ENCODE data around the gene TFDP3.
A peak's percentile ranks its signal among the peaks of the same experiment; 100 is the strongest.

Gene TFDP3

GRCh38 chrX:133190877-133191738, 27.0 kb downstream of the TFDP3 start:
- DNase-seq (ENCODE audit: low read depth): no peak
- H3K4me3 ChIP-seq (ENCODE audit: low read depth, low read length): no peak overlapping the region
- TF ChIP-seq CTCF (IDR thresholded peaks at IDR 0.05; ENCODE audit: insufficient read depth, low read depth, low read length, missing control alignments): no peak

DNA sequence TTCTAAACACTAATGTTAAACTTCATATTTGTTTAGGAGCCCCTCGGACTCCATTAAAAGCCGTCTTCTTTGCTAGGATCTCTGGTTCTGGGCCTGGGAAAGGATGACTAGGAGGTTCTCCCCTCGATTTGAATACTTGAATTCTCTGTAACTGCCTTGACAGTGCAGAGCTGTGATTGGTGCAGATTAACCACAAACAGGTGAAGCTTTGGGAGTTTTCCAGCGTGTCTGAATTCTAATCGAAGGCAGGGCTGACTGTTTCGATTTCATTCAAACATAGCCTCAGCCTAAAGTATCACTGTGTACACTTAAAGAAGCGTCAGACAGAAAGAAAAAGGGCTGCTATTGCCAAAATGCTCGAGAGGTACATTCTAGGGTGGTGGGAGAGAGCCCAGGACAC, 29.0 kb downstream of the TFDP3 start:
- H3K4me3 ChIP-seq (ENCODE audit: low read depth, low read length): no peak overlapping the region
- peak; percentile 1 for DNase-seq (ENCODE audit: low read depth)
- no peak for TF ChIP-seq CTCF (IDR thresholded peaks at IDR 0.05; ENCODE audit: insufficient read depth, low read depth, low read length, missing control alignments)

DNA sequence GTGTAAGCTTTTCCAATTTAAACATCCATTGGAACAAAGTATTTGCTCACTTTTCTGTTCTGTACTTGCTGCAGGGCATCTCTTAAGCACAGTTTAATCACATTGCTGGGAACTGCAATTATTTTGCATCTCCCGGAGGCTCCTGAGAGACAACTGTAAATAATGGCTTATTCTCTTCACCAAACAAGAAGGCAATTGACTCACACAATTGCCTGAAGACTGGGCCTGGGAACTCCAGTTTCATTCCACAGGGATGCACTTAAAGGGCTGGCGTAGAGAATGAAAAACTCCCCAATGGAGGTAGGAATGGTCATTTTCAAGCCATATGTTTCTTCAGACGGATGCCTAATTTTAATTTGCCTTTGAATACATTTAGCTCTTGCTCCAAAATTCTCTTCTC, 29.5 kb downstream of the TFDP3 start:
- DNase-seq (ENCODE audit: low read depth): no peak
- no peak for TF ChIP-seq CTCF (IDR thresholded peaks at IDR 0.05; ENCODE audit: insufficient read depth, low read depth, low read length, missing control alignments)
- H3K4me3 ChIP-seq (ENCODE audit: low read depth, low read length): no peak overlapping the region

DNA sequence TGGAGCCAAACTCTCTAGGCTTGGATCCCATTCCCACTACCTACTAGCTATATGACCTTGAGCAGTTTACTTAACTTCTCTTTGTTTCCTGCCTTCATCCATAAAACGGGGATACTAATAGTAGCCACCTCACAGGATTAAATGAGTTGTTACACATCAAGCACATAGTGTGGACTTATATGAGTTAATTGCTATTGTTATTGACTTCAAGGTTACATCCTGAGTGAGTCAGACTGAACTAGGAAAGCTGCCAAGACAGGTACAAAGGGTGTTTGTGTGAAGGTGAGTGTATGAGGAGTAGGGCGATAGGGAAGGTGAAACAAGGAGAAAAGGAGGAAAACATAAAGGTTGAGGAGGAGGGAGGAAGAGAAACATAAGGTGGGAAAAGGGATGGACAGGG, 32.2 kb downstream of the TFDP3 start:
- H3K4me3 ChIP-seq (ENCODE audit: low read depth, low read length): no peak overlapping the region
- TF ChIP-seq CTCF (IDR thresholded peaks at IDR 0.05; ENCODE audit: insufficient read depth, low read depth, low read length, missing control alignments): no peak
- no peak for DNase-seq (ENCODE audit: low read depth)

GRCh38 chrX:133185119-133185518, 33.0 kb downstream of the TFDP3 start:
- TF ChIP-seq CTCF (IDR thresholded peaks at IDR 0.05; ENCODE audit: insufficient read depth, low read depth, low read length, missing control alignments): no peak
- no peak for DNase-seq (ENCODE audit: low read depth)
- H3K4me3 ChIP-seq (ENCODE audit: low read depth, low read length): no peak overlapping the region

- no peak for DNase-seq (ENCODE audit: low read depth)
- no peak for TF ChIP-seq CTCF (IDR thresholded peaks at IDR 0.05; ENCODE audit: insufficient read depth, low read depth, low read length, missing control alignments)
- H3K4me3 ChIP-seq (ENCODE audit: low read depth, low read length): no peak overlapping the region
These were observed 34.3 kb downstream of the TFDP3 start for GRCh38 chrX:133183806-133184205.

- no peak for TF ChIP-seq CTCF (IDR thresholded peaks at IDR 0.05; ENCODE audit: insufficient read depth, low read depth, low read length, missing control alignments)
- DNase-seq (ENCODE audit: low read depth): no peak
- no peak overlapping the region for H3K4me3 ChIP-seq (ENCODE audit: low read depth, low read length)
These were observed 38.7 kb downstream of the TFDP3 start for GRCh38 chrX:133179500-133179899.

Measured in GM12865 (cell line).